Psoas muscle (tissue), 8 donors: ENCODE results near the gene SARDH. TPM values are rescaled to one million over a fixed set of nuclear protein-coding genes. Genes with fewer than 3 reads are reported as not detected.

ENCODE experiments used
- ATAC-seq, 4 donors: fragments of 200-7000 bp; cut with Tn5 transposase; one replicate each; pipeline ENCODE4 v1.9.1; 2020; ENCODE audit warnings: moderate library complexity in 3 of 4, mild to moderate bottlenecking in 2 of 4
- DNase-seq, 2 donors: peaks; one replicate each; pipeline ENCODE4 v3.0.0-alpha.2; 2020
- H3K27ac ChIP-seq: fragments of 200-600 bp; one replicate; pipeline ENCODE4 v1.8.0; 2022
- H3K27me3 ChIP-seq, 3 donors: fragments of 200-600 bp in 1 of 3; one replicate each; pipeline versions ENCODE4 v1.6.1 to v1.8.0; 2013 to 2022; ENCODE audit warnings: low read length in 2 of 3, mild to moderate bottlenecking in 2 of 3, moderate library complexity in 1 of 3; ENCODE audit not compliant: insufficient read depth in 3 of 3
- H3K36me3 ChIP-seq, 2 donors: fragments of 200-600 bp in 1 of 2; one replicate each; pipeline versions ENCODE4 v1.6.1 to v1.8.0; 2013 to 2022; ENCODE audit warnings: low read depth in 1 of 2, mild to moderate bottlenecking in 1 of 2, moderate library complexity in 1 of 2; ENCODE audit not compliant: insufficient read depth in 1 of 2
- H3K4me1 ChIP-seq: fragments of 200-600 bp; one replicate; pipeline ENCODE4 v1.8.0; 2022
- H3K4me3 ChIP-seq: fragments of 200-600 bp; one replicate; pipeline ENCODE4 v1.8.0; 2022; ENCODE audit warnings: mild to moderate bottlenecking
- H3K9me3 ChIP-seq: fragments of 200-600 bp; one replicate; pipeline ENCODE4 v1.8.0; 2022
- CTCF ChIP-seq: fragments of 200-600 bp; IDR thresholded peaks from one replicate; pipeline ENCODE4 v1.8.0; 2022; ENCODE audit warnings: antibody characterized with exemption
- whole genome bisulfite sequencing, 3 donors: extraction: QIAGEN DNeasy Blood & Tissue Kit; methylation state at CpG; one replicate each; pipeline versions ENCODE4 v1.1.6 to v1.1.7; 2013; 5-methylcytosine and 5-hydroxymethylcytosine counted together
- intact Hi-C, 2 donors: fragments of 100-400 bp; cut with DNase I; formaldehyde crosslinking; loops; one replicate each; pipeline versions ENCODE4 v1.11.0 to v1.14.2; 2022
- polyA plus RNA-seq, 3 donors: library from polyadenylated mRNA; stranded (reverse); fragments of 200-250 nt; gene quantifications; one replicate each; pipeline ENCODE4 v1.2.3, GENCODE V29; 2013
- total RNA-seq, 4 donors: library from RNA; stranded (reverse); fragmentation: NEBNext Ultra II Directional in 2 of 4; extraction: Animal tissue kit (Norgen Biotek cat#: 25700) in 2 of 4; gene quantifications; one replicate each; pipeline versions ENCODE4 v1.2.1 to v1.2.4, GENCODE V29; 2021 to 2023
- donor health status: healthy with polysubstance abuse.
- donor health status: DM: no; HTN: no; CAD: no; lungs with moderate emphysema.
- donor health status: Bipolar disorder and iron deficiency.
- donor health status: healthy.
- donor health status: DM: yes; HTN: yes; CAD: no.
- donor health status: DM: no; HTN: no; CAD: no.
- donor health status: DM: no; HTN: no; CAD: no.
- donor health status: DM: yes; HTN: yes; CAD: no.

The SARDH gene
- total and polyA plus RNA-seq, 7 donors, result 0.16 to 2.5 (median 0.62) TPM

DNA sequence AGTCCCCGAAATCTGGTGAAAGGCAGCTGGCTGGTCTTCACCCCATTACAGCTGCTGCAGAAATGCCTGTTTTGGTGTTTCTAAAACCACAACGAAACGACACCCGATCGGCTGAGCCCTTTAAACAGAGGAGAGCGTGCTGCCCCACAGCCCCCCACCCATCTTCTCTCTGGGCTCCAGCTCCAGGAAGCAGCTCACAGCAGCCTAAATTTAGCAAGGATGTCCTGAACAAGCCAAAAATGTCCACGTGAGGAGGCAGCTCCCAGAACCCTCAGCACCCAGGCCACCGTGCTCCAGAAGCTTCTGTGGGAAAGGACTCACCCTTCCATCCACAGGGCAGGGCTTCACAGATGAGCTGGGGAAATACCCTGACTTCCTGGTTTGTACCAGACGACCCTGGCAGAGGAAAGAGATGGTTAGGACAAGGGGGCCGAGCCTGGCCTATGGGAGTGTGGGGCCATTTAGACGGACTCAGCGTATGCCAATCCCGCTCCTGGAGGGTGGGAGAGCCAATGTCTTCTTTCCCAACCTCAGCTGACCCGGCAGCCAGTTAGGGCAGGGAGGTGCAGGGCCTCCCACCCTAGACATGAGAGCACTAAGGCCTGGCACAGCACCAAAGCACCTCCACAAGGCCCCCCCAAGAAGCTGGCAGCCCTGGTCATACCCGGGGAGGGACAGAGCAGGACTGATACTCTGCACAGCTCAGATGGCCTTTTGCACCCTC lies 39.1 kb upstream of the SARDH start:
- H3K36me3 ChIP-seq, result no peaks in the 10 kb centered on the region
- no peaks in the 10 kb centered on the region for H3K9me3 ChIP-seq
- 68 to 74% (median 71%) methylated on average over 15 of the region's 15 CpGs for WGBS, 3 donors
- ATAC-seq (no peak), DNase-seq (peak; percentile 12 to 23)
- no peaks in the 10 kb centered on the region for H3K27me3 ChIP-seq
- H3K4me3 ChIP-seq, result no peak overlapping the region
- intact Hi-C loops, result no loop called here
- H3K4me1 ChIP-seq, result no peaks in the 10 kb centered on the region
- no peak for TF ChIP-seq CTCF
- no peak overlapping the region for H3K27ac ChIP-seq

DNA sequence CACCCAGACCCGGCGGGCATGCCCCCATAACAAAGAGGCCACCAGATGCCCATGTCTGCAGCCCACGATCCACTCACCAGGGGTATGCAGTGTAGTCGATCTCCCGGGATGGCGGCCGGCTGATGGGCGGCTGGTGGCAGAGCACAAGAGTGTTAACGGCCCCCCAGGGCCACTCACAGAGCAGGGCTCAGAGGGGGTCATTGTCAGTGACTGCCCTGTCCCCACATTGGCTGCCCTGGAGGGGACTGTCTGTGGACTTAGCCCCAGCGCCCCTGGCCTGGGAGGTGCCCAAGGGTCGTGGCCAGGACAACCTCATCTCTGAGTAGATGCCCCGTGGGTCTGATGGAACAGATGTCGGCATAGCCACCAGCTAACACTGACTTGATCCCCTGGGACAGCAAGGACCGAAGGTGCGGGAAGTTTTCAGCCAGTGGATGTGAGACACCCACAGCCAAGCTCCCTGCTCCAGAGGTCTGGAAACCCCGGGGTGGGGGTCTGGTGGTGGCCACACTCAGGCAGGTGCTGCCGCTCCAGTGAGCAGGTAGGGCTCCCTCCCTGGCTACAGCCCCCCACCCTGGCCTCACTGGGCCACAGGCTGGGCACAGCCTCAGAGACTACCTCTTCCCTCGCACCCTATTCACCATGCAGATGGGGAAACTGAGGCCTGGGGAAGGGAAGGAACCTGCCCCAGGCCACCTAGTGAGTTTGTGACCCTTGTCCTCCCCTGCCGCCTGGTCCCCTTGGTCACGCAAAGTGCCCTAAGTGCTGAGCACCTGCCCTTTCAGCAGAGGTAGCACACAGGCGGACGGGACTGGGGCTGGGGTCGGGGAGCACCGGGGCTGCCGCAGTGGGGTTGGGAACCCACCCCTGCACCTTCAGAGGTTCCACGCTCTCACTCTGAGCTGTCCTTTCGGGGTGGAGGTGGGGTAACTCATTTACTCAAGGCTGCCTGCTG lies 38.1 kb upstream of the SARDH start:
- no peak overlapping the region for H3K4me3 ChIP-seq
- ATAC-seq, result no peak
- intact Hi-C loops, result no loop called here
- H3K4me1 ChIP-seq, result no peaks in the 10 kb centered on the region
- no peaks in the 10 kb centered on the region for H3K36me3 ChIP-seq
- peak; percentile 9 to 48 for DNase-seq
- no peaks in the 10 kb centered on the region for H3K27me3 ChIP-seq
- no peak for TF ChIP-seq CTCF
- WGBS, 3 donors, result 92 to 96% (median 95%) methylated on average over 26 to 27 of the region's 27 CpGs
- H3K27ac ChIP-seq, result no peak overlapping the region
- no peaks in the 10 kb centered on the region for H3K9me3 ChIP-seq

GRCh38 chr9:133775291-133775690 lies 37.1 kb upstream of the SARDH start:
- Histone ChIP-seq H3K27ac (no peak overlapping the region), H3K9me3 (no peaks in the 10 kb centered on the region), H3K4me1 (no peaks in the 10 kb centered on the region), H3K36me3 (no peaks in the 10 kb centered on the region), H3K4me3 (no peak overlapping the region), H3K27me3 (no peaks in the 10 kb centered on the region)
- TF ChIP-seq CTCF, result no peak
- no peak for ATAC-seq
- intact Hi-C loops, result no loop called here
- DNase-seq, result no peak
- WGBS, 3 donors, result 93 to 96% (median 96%) methylated on average over 2 of the region's 2 CpGs

- no peaks in the 10 kb centered on the region for H3K27me3 ChIP-seq
- H3K9me3 ChIP-seq, result no peaks in the 10 kb centered on the region
- no peak for TF ChIP-seq CTCF
- DNase-seq (peak; percentile 14 to 38), ATAC-seq (no peak)
- H3K27ac ChIP-seq, result no peak overlapping the region
- no peaks in the 10 kb centered on the region for H3K4me1 ChIP-seq
- no peak overlapping the region for H3K4me3 ChIP-seq
- intact Hi-C loops, result no loop called here
- WGBS, 3 donors, result 96 to 98% (median 97%) methylated on average over 16 of the region's 16 CpGs
- no peaks in the 10 kb centered on the region for H3K36me3 ChIP-seq
Observed at GRCh38 chr9:133774799-133775198, 36.6 kb upstream of the SARDH start.
